NOMO-1 treated with dmso at 0.1 percent for 144 hours (cell line): ENCODE results near the gene ATP6V1G3.
A peak's percentile ranks its signal among the peaks of the same experiment; 100 is the strongest.
"Not testable (repeated sequence)": the region's sequence is repeated elsewhere in the genome, so short reads cannot be mapped to it uniquely, and the experiment has no call there.

ENCODE experiments used
- DNase-seq: peaks from one replicate; lab custom pipeline; 2025; ENCODE audit not compliant: unreplicated experiment; lab: John Stamatoyannopoulos, UW

The ATP6V1G3 gene

GRCh38 chr1:198540580-198540979, at the start of gene ATP6V1G3:
Gene ATP6V1G3, minus strand, starts transcription at chr1:198540680. Its CDS starts 30 bp downstream, at chr1:198540650.
- DNase-seq: no peak

GRCh38 chr1:198588845-198589244, 48.4 kb upstream of the ATP6V1G3 start:
- DNase-seq: no peak

GRCh38 chr1:198584163-198584562, 43.7 kb upstream of the ATP6V1G3 start:
- DNase-seq: no peak

DNA sequence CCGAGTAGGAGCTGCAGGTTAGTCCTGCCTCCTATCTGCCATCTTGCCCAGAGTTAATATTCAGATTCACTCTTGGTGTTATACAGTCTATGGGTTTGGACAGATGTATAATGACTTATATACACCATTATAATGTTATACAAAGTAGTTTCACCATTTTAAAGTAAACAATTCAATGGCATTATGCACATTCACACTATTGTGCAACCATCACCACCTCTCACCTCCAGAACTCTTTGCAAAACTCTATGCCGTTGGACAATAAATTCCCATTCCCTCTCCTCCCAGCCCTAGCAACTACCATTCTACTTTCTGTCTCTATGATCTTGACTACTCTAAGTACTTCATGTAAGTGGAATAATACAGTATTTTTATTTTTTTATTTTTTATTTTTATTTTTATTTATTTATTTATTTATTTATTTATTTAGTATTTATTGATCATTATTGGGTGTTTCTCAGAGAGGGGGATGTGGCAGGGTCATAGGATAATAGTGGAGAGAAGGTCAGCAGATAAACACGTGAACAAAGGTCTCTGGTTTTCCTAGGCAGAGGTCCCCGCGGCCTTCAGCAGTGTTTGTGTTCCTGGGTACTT, 42.8 kb upstream of the ATP6V1G3 start:
- not testable (repeated sequence) for DNase-seq

- no peak for DNase-seq
These were observed 37.0 kb upstream of the ATP6V1G3 start for GRCh38 chr1:198577444-198577843.

GRCh38 chr1:198575798-198576641, 35.5 kb upstream of the ATP6V1G3 start:
- peak; percentile 82 for DNase-seq

DNA sequence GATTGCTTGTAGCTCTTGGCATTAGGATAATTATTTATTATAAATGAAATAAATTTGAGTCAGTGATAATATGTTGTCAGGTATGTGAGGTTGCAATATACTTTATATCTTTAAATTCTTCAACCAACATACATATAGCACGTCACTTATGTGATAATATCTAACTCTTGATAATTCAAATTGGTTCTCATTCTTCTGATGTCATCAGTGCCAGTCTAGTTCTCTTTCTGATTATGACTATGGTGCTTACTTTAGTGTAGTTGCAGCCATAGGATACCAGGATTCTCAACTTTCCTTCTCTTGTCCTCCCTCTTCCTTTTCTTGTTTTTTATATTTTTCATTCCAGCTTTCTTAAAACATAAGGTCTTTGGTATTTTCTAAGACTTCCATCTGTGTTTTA, 34.8 kb upstream of the ATP6V1G3 start:
- DNase-seq: no peak

- no peak for DNase-seq
These were observed 33.8 kb upstream of the ATP6V1G3 start for GRCh38 chr1:198574325-198574724.

GRCh38 chr1:198564716-198565115, 24.2 kb upstream of the ATP6V1G3 start:
- DNase-seq: no peak

DNA sequence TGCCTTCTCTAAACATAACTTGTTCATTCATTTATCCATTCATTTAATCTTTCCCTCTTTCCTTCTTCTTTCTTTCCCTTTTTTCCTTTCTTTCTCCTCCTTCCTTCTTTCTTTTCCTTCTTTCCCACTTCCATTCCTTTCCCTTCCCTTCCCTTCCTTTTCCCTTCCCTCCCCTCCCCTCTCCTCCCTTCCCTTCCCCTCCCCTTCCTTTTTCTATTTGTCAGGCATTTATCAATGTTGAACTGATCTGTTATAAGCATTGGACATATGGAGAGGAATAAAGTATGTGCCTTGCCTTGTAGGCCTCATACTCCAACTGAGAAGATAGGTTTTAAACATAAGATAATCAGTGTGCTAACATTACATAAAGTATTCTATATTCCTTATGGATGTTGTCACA, 23.7 kb upstream of the ATP6V1G3 start:
- DNase-seq: no peak

GRCh38 chr1:198563583-198563982, 23.1 kb upstream of the ATP6V1G3 start:
- DNase-seq: no peak

DNA sequence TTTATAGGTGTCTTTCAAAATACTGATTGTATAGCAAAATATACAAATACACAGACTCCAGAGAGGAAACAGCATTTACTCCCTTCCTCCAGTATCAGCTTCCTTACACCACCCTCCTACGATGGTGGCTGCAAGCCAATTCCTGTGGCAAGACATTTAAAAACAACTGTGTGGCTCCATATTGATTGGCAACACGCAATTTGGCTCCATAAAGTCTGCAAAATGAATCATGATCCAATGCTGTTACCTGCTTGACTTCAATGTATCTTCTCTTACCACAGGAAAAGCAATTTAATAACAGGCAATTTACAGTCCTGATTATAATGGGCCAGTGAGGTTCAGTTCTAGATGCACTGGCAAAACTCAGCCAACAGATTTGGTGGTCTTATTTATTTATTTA, 19.7 kb upstream of the ATP6V1G3 start:
- DNase-seq: no peak

DNA sequence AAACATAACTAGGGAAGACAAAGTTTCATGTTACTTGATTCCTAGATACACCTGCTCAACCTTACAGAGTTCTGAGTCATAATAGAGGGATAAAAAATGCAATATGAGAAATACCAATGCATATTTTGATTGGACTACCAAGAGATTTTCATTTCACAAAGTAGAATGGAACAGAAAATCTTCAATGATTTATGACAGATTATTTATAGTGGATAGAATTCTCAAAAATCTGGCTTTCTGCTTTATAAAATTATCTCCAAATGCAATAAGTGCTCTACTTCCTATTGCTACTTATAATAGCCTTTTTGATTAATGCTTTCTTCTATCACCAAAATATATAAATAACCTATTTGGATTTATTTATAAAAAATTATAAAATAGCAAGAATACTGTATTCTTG, 18.9 kb upstream of the ATP6V1G3 start:
- DNase-seq: no peak

- no peak for DNase-seq
These were observed 17.9 kb upstream of the ATP6V1G3 start for GRCh38 chr1:198558402-198558801.

DNA sequence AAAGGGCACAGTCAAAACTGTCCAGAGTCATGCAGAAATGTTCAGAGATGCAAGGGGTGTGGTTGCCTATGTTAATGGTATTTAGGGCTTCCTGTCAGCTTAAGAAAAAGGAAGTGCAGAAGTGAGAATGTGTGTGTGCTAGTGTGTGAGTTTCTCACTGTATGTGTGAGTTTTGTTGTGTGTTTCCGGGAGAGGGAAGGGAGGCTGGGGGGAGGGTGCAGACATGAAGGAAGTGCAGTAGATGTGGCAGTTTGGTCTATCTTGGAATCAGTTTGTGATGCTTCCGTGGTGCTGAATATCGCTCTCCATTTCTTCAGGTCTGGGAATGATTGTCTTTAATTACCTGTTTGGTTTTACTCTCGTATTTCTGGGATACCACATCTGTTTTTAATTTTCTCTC, 16.5 kb upstream of the ATP6V1G3 start:
- peak; percentile 95 for DNase-seq

- no peak for DNase-seq
These were observed 12.4 kb upstream of the ATP6V1G3 start for GRCh38 chr1:198552668-198553416.

DNA sequence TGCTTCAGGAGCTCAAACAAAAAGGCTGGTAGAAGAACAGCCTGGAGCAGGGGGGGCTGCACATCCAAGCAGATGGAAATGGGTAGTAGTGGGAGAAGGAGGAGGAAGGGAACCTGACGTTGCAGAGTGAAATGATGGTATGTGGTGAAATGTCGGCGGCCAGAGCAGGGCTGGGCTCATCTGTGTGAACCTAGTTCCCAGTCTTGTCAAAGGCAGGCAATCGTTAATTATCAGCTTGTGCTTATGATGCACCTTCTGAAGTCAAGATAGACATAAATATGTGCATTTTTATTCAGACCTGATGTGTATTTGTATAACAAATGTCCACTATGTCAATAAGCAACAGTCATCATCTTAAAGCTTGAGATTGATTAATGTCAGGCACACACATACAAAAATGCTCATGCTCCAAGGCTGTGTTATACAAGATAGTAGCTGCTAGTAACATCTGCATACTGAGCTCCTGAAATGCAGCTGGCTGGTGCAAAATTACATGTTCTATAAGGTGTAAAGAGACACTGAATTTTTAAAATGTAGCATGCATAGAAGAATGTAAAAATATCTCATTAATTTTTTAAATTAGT, 10.6 kb upstream of the ATP6V1G3 start:
- no peak for DNase-seq

DNA sequence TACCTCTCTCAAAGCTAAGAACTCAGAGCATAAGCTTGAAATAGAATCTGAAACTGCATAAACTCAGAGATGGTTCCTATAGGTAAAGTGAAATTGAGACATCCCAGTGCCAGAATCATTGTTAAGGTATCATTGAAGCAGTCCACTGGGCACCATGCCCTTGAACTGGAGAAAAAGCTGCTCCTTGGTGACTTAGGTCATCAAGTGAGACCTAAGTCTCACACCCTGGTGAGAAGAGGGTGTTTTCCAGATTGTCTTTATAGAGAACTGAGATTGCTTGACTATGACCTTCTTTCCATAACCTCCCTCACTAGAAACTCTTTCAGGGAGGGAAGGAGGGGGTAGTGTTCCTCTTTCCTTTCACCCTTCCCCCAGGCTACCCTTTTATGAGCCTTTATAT, 9.4 kb upstream of the ATP6V1G3 start:
- DNase-seq: no peak

GRCh38 chr1:198548890-198549289, 8.4 kb upstream of the ATP6V1G3 start:
- DNase-seq: no peak

- no peak for DNase-seq
These were observed 4.7 kb upstream of the ATP6V1G3 start for GRCh38 chr1:198545156-198545555.

GRCh38 chr1:198544265-198544664, 3.8 kb upstream of the ATP6V1G3 start:
- DNase-seq: no peak
